Ecto neural progenitor cell (in vitro differentiated cells): ENCODE data around the gene RGS6.

Experiments used
- DNase-seq: peaks from one replicate; pipeline ENCODE4 v3.0.0-alpha.2; 2018; ENCODE audit warnings: low spot score

The RGS6 gene

GRCh38 chr14:72164420-72165228 lies 232.4 kb downstream of the RGS6 start:
- DNase-seq = no peak

- DNase-seq = no peak
Measured at GRCh38 chr14:72165229-72165698, 233.0 kb downstream of the RGS6 start.

GRCh38 chr14:72169521-72169920 lies 237.3 kb downstream of the RGS6 start:
- no peak for DNase-seq

- DNase-seq = no peak
Measured at GRCh38 chr14:72172049-72172448, 239.8 kb downstream of the RGS6 start.

- no peak for DNase-seq
Measured at GRCh38 chr14:72172597-72172996, 240.4 kb downstream of the RGS6 start.

- DNase-seq = no peak
Measured at GRCh38 chr14:72173038-72173720, 240.9 kb downstream of the RGS6 start.

- no peak for DNase-seq
Measured at GRCh38 chr14:72177251-72177650, 245.0 kb downstream of the RGS6 start.

GRCh38 chr14:72178517-72178916 lies 246.3 kb downstream of the RGS6 start:
- no peak for DNase-seq

GRCh38 chr14:72182708-72183432 lies 250.6 kb downstream of the RGS6 start:
- no peak for DNase-seq

- no peak for DNase-seq
Measured at GRCh38 chr14:72183631-72184030, 251.4 kb downstream of the RGS6 start.

- DNase-seq = no peak
Measured at GRCh38 chr14:72186523-72186922, 254.3 kb downstream of the RGS6 start.

- no peak for DNase-seq
Measured at GRCh38 chr14:72196237-72197015, 264.2 kb downstream of the RGS6 start.

- DNase-seq = no peak
Measured at GRCh38 chr14:72201645-72202044, 269.4 kb downstream of the RGS6 start.

GRCh38 chr14:72213424-72213823 lies 281.2 kb downstream of the RGS6 start:
- no peak for DNase-seq

- DNase-seq = no peak
Measured at GRCh38 chr14:72215080-72215479, 282.9 kb downstream of the RGS6 start.

GRCh38 chr14:72217135-72217534 lies 284.9 kb downstream of the RGS6 start:
- DNase-seq = no peak

GRCh38 chr14:72222046-72222445 lies 289.8 kb downstream of the RGS6 start:
- no peak for DNase-seq

GRCh38 chr14:72236629-72237028 lies 304.4 kb downstream of the RGS6 start:
- DNase-seq = no peak

- DNase-seq = no peak
Measured at GRCh38 chr14:72237722-72238666, 305.8 kb downstream of the RGS6 start.
